Stomach (tissue), 9 donors: ENCODE measurements around the gene NTN1. TPM values are rescaled to one million over a fixed set of nuclear protein-coding genes. Genes with fewer than 3 reads are reported as not detected.

ENCODE experiments used
- DNase-seq, 2 donors: peaks; one replicate each; pipeline versions ENCODE4 v3.0.0 to v3.0.0-alpha.2; 2013 to 2019
- H3K27ac ChIP-seq, 5 donors: fragments of 200-600 bp in 4 of 5; sonication (generic) in 4 of 5; one replicate each; pipeline ENCODE4 v1.5.1; 2013 to 2019; ENCODE audit warnings: mild to moderate bottlenecking in 1 of 5, moderate library complexity in 1 of 5
- H3K27me3 ChIP-seq, 3 donors: fragments of 200-600 bp; sonication (generic); one replicate each; pipeline ENCODE4 v1.5.1; 2017 to 2019; ENCODE audit warnings: mixed run types in 1 of 3
- H3K36me3 ChIP-seq, 4 donors: fragments of 200-600 bp; sonication (generic); 1 replicate in 3 of 4; 2 replicates in 1 of 4; pipeline ENCODE4 v1.5.1; 2016 to 2019
- H3K4me1 ChIP-seq, 4 donors: fragments of 200-600 bp; sonication (generic); one replicate each; pipeline ENCODE4 v1.5.1; 2016 to 2019
- H3K4me3 ChIP-seq, 4 donors: fragments of 200-600 bp; sonication (generic) in 3 of 4; one replicate each; pipeline ENCODE4 v1.5.1; 2016 to 2019; ENCODE audit warnings: mild to moderate bottlenecking in 1 of 4
- H3K9me3 ChIP-seq, 4 donors: fragments of 200-600 bp; sonication (generic); one replicate each; pipeline ENCODE4 v1.5.1; 2016 to 2019
- EP300 ChIP-seq: sonication (generic); formaldehyde crosslinking; IDR thresholded peaks from one replicate; pipeline ENCODE4 v1.6.1; 2017; ENCODE audit warnings: antibody characterized with exemption
- POLR2A ChIP-seq, 4 donors: fragments of 450-650 bp; IDR thresholded peaks; one replicate each; pipeline ENCODE4 v1.6.1; 2016; ENCODE audit warnings: antibody characterized with exemption in 4 of 4, control low read depth in 2 of 4, mild to moderate bottlenecking in 1 of 4, moderate library complexity in 1 of 4
- POLR2AphosphoS5 ChIP-seq, 3 donors: sonication (generic); formaldehyde crosslinking; IDR thresholded peaks; one replicate each; pipeline ENCODE4 v1.6.1; 2016; ENCODE audit warnings: antibody characterized with exemption in 3 of 3
- WGBS, 5 donors: extraction: QIAGEN DNeasy Blood & Tissue Kit in 3 of 5; methylation state at CpG; one replicate each; pipeline versions ENCODE4 v1.1.5 to v1.1.7; 2013 to 2018; 5-methylcytosine and 5-hydroxymethylcytosine counted together
- intact Hi-C: fragments of 100-400 bp; cut with DNase I; formaldehyde crosslinking; loops from one replicate; pipeline ENCODE4 v1.15.1; 2023; ENCODE audit warnings: low total_unique reads
- polyA plus RNA-seq, 3 donors: library from polyadenylated mRNA; stranded (reverse); fragments of 200-250 nt; gene quantifications; one replicate each; pipeline ENCODE4 v1.2.3, GENCODE V29; 2013
- total RNA-seq, 5 donors: library from RNA; depleted of rRNA; stranded (reverse); fragments of >200 nt; gene quantifications; one replicate each; pipeline versions ENCODE4 v1.1.0 to v1.2.3, GENCODE V29; 2014 to 2016
- TF ChIP-seq, protein P1 (sequence below), 7 experiments: fragments of 450-650 bp in 4 of 7; fragments of 200-600 bp in 3 of 7; sonication (generic) in 3 of 7; IDR thresholded peaks; one replicate each; pipeline ENCODE4 v1.5.1; 2016 to 2019; ENCODE audit warnings: antibody characterized with exemption in 7 of 7, control low read depth in 2 of 7, mild to moderate bottlenecking in 1 of 7
- donor health status: healthy with polysubstance abuse.
- donor health status: Bipolar disorder and iron deficiency.
- donor health status: healthy.

Gene NTN1
- total and polyA plus RNA-seq, 8 donors: 2.9 to 56.2 (median 9.0) TPM

DNA sequence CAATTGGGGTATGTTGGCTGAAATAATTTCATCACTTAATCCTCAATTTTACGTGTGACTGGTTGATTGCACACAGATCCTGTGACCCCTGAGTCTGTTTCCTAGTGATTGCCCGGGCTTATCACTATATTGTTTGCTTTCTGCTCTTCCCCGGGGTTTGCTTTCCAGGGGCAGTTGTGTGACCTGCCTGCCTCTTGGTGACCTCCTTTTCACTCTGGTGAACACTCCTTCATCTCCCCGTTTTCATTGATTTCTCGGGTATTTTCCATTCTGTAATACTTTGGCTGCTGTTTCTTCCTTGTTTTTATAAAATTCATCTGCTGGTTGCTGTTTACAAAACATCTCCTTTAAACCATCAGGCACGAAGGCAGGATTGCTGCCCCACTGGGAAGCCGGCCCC is 36.0 kb downstream of the NTN1 start:
- peak in 1 of 2 donors; percentile 36 for DNase-seq
- Histone ChIP-seq H3K27me3 (no peaks in the 10 kb centered on the region), H3K27ac (peak overlapping the region in 1 of 5 donors; percentile 7), H3K9me3 (no peaks in the 10 kb centered on the region), H3K4me3 (no peak overlapping the region), H3K36me3 (no peaks in the 10 kb centered on the region), H3K4me1 (peaks cover 0 to 11% (median 0%) of the 10 kb centered on the region in 4 donors)
- intact Hi-C loops: no loop called here
- 38 to 42% (median 38%) methylated on average over 7 of the region's 7 CpGs for WGBS, 5 donors
- TF ChIP-seq, protein P1, sequence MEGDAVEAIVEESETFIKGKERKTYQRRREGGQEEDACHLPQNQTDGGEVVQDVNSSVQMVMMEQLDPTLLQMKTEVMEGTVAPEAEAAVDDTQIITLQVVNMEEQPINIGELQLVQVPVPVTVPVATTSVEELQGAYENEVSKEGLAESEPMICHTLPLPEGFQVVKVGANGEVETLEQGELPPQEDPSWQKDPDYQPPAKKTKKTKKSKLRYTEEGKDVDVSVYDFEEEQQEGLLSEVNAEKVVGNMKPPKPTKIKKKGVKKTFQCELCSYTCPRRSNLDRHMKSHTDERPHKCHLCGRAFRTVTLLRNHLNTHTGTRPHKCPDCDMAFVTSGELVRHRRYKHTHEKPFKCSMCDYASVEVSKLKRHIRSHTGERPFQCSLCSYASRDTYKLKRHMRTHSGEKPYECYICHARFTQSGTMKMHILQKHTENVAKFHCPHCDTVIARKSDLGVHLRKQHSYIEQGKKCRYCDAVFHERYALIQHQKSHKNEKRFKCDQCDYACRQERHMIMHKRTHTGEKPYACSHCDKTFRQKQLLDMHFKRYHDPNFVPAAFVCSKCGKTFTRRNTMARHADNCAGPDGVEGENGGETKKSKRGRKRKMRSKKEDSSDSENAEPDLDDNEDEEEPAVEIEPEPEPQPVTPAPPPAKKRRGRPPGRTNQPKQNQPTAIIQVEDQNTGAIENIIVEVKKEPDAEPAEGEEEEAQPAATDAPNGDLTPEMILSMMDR (IDR thresholded peaks at IDR 0.05): no peak
- TF ChIP-seq EP300: no peak

DNA sequence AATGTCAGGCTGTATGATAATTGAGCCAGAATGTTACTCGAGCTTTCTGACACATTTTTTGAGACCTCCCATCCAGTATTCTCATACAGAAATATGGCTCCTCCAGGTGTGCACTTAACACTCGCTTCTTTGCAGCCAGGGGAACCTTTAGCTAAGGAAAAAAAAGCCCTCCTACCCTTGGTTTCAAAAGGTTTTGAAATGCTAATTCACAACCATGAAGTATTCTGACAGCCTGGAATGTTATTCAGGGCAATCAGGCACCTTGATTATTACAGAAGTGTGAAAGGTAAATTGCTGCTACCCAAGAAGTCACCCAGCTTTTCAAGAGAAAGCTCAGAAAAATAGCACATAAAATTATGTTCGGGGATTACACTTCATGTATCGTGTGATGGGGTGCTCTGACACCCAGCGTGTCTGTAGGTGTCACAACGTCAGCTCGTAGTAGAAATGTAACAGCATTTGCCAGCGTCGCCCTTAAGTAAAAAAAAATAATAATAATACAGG is 41.1 kb downstream of the NTN1 start:
- intact Hi-C loops: no loop called here
- no peaks in the 10 kb centered on the region for H3K36me3 ChIP-seq
- TF ChIP-seq POLR2A (IDR thresholded peaks at IDR 0.05) (no peak), POLR2AphosphoS5 (IDR thresholded peaks at IDR 0.05) (no peak), EP300 (no peak)
- TF ChIP-seq, protein P1 (IDR thresholded peaks at IDR 0.05): no peak

DNA sequence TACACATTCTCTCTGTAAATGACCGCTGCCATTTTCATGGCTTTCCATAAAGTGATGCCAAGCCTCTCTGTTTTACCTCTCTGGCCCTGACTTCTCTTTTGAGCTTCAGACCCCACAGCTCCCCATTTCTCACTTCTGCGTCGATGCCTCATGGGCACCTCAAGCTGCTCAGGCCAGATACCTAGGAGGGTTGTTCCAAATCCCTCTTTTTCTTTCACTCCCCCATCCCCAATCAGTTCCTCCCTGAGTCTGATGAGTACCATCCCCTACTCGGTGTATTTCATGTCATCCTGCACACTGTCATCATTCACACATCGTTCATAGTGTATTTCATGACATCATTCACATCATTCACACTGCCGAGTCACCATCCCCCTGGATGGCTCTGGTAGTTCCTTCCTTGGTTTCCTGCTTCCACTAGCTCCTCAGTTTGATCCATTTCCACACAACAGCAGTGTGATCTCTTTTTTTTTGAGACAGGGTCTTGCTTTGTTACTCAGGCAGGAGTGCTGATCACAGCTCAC is 43.1 kb downstream of the NTN1 start:
- intact Hi-C loops: no loop called here
- 90 to 97% (median 92%) methylated on average over 6 of the region's 6 CpGs for WGBS, 5 donors
- no peaks in the 10 kb centered on the region for H3K36me3 ChIP-seq
- TF ChIP-seq POLR2AphosphoS5 (IDR thresholded peaks at IDR 0.05) (no peak), EP300 (no peak), POLR2A (IDR thresholded peaks at IDR 0.05) (no peak)
- TF ChIP-seq, protein P1 (IDR thresholded peaks at IDR 0.05): no peak
- H3K4me1 ChIP-seq: no peaks in the 10 kb centered on the region
- H3K27me3 ChIP-seq: no peaks in the 10 kb centered on the region
- DNase-seq: no peak
- H3K4me3 ChIP-seq: no peak overlapping the region
- H3K27ac ChIP-seq: no peak overlapping the region
- no peaks in the 10 kb centered on the region for H3K9me3 ChIP-seq

More for the DNA sequence above, 41.1 kb downstream of the NTN1 start:
- H3K4me3 ChIP-seq: no peak overlapping the region
- no peaks in the 10 kb centered on the region for H3K27me3 ChIP-seq
- H3K9me3 ChIP-seq: no peaks in the 10 kb centered on the region
- peaks cover 0 to 2% (median 0%) of the 10 kb centered on the region in 4 donors for H3K4me1 ChIP-seq
- DNase-seq: no peak
- no peak overlapping the region for H3K27ac ChIP-seq
- WGBS, 5 donors: 81 to 88% (median 85%) methylated on average over 9 of the region's 9 CpGs

DNA sequence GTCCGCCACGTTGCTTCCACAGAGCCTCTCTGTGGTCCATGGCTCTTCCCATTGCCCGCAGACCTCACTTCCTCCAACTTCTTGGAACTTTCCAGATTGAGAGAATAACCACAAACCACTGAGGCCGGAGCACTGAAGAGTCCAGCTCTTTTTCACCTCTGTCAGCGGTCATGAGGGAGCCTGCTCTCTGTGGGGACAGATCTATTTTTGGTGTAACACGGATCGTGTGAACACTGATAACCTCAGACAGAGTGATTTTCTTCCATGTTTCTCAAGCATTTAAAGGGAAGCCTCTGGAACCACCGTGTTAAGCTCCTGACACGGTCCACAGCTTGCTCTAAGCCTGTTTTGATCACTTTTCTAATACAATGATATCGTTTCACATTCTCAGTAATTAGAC is 49.7 kb downstream of the NTN1 start:
- H3K9me3 ChIP-seq: no peaks in the 10 kb centered on the region
- H3K4me1 ChIP-seq: peaks cover 16 to 29% (median 22%) of the 10 kb centered on the region in 4 donors
- H3K4me3 ChIP-seq: no peak overlapping the region
- no peaks in the 10 kb centered on the region for H3K36me3 ChIP-seq
- 84 to 90% (median 86%) methylated on average over 10 of the region's 10 CpGs for WGBS, 5 donors
- intact Hi-C loops: no loop called here
- DNase-seq: no peak
- no peak for TF ChIP-seq EP300
- no peak for TF ChIP-seq POLR2AphosphoS5 (IDR thresholded peaks at IDR 0.05)
- H3K27me3 ChIP-seq: no peaks in the 10 kb centered on the region
- no peak overlapping the region for H3K27ac ChIP-seq

DNA sequence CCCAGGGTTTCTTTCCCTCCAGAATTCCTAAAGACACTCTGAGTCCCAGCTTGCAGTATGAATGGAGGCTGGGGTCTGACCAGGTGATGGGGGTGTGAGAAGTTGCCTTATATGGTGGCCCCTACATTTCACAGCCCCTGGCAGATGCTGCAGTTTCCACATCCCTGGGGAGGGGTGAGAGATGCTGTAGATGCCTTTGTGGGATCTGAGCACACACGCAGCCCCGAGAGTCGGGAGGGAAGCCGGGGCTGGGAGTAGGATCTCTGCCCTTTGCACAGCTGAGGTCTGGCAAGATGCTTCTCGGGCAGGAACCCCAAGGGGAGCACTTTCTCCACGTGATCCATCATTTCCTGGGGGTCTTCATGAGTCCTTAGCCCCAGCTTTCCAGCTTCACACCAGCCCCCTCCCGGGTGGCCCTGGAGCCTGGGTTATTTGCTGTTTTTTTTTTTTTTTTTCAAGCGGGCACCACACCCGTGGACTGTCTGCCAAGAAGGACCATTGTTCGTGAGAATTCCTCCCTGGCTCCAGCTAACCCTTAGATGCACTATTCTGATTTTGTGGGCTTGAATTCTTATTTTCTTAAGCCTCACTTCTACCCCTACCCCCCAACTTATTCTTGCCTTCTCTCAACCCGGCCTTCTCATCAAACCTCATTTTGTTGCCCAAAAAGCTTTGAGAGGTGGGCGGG is 50.6 kb downstream of the NTN1 start:
- Histone ChIP-seq H3K36me3 (no peaks in the 10 kb centered on the region), H3K27ac (peak overlapping the region; percentile 48 to 72 (median 69)), H3K4me3 (no peak overlapping the region), H3K9me3 (no peaks in the 10 kb centered on the region), H3K27me3 (no peaks in the 10 kb centered on the region), H3K4me1 (peaks cover 16 to 29% (median 22%) of the 10 kb centered on the region in 4 donors)
- DNase-seq: no peak
- WGBS, 5 donors: 22 to 48% (median 37%) methylated on average over 12 of the region's 12 CpGs
- intact Hi-C loops: no loop called here
- TF ChIP-seq POLR2A (IDR thresholded peaks at IDR 0.05): no peak
